Activated CD4-positive, CD25-positive, alpha-beta regulatory T cell (primary cell): ENCODE data around the gene PPP6R1.

Source experiments
- DNase-seq, 4 experiments: peaks; one replicate each; lab custom pipeline; 2025; lab: John Stamatoyannopoulos, UW

PPP6R1 gene

GRCh38 chr19:55258828-55259539 is at the start of gene PPP6R1:
PPP6R1 (minus strand) TSS chr19:55259017; CDS start chr19:55247103, 11,914 bp downstream.
- peak; percentile 90 to 94 (median 92) for DNase-seq

GRCh38 chr19:55308281-55308680 is 49.5 kb upstream of the PPP6R1 start:
- DNase-seq: no peak

GRCh38 chr19:55306712-55307111 is 47.9 kb upstream of the PPP6R1 start:
- no peak for DNase-seq

- no peak for DNase-seq
Observed at GRCh38 chr19:55305983-55306562, 47.3 kb upstream of the PPP6R1 start.

- DNase-seq: peak in 3 of 4 experiments; percentile 10 to 18 (median 13)
Observed at GRCh38 chr19:55305491-55305890, 46.7 kb upstream of the PPP6R1 start.

- DNase-seq: no peak
Observed at GRCh38 chr19:55304980-55305379, 46.2 kb upstream of the PPP6R1 start.

- DNase-seq: no peak
Observed at GRCh38 chr19:55304279-55304978, 45.6 kb upstream of the PPP6R1 start.

GRCh38 chr19:55303477-55303876 is 44.7 kb upstream of the PPP6R1 start:
- DNase-seq: no peak

- no peak for DNase-seq
Observed at GRCh38 chr19:55302318-55302703, 43.5 kb upstream of the PPP6R1 start.

GRCh38 chr19:55301459-55302317 is 42.9 kb upstream of the PPP6R1 start:
- DNase-seq: peak; percentile 77 to 96 (median 88)

- no peak for DNase-seq
Observed at GRCh38 chr19:55300886-55301458, 42.2 kb upstream of the PPP6R1 start.

- DNase-seq: no peak
Observed at GRCh38 chr19:55299991-55300390, 41.2 kb upstream of the PPP6R1 start.

- DNase-seq: no peak
Observed at GRCh38 chr19:55297267-55297666, 38.5 kb upstream of the PPP6R1 start.

GRCh38 chr19:55289117-55289796 is 30.4 kb upstream of the PPP6R1 start:
- no peak for DNase-seq

GRCh38 chr19:55287361-55288079 is 28.7 kb upstream of the PPP6R1 start:
- DNase-seq: no peak

GRCh38 chr19:55285229-55285890 is 26.5 kb upstream of the PPP6R1 start:
- no peak for DNase-seq

- no peak for DNase-seq
Observed at GRCh38 chr19:55284405-55285058, 25.7 kb upstream of the PPP6R1 start.

GRCh38 chr19:55283548-55284377 is 24.9 kb upstream of the PPP6R1 start, which contains the start of gene BRSK1:
BRSK1 (plus strand) TSS chr19:55283997; CDS start chr19:55284443, 446 bp downstream.
- DNase-seq: peak in 2 of 4 experiments; percentile 19 to 38
